IMR-90 (cell line): ENCODE results near the gene RBMS3. TPM values are rescaled to one million over a fixed set of nuclear protein-coding genes. Genes with fewer than 3 reads are reported as not detected.

Experiments
- ATAC-seq: fragments of 200-7000 bp; cut with Tn5 transposase; 2 replicates; pipeline ENCODE4 v1.9.1; 2020; ENCODE audit warnings: low read depth, mild to moderate bottlenecking, moderate library complexity
- BruUV-seq: library from RNA; stranded (reverse); fragments of 400-500 nt; replicated peaks from 2 replicates; lab custom pipeline; 2021; lab: Mats Ljungman, UMichigan
- CTCF ChIA-PET: fragments of 300-600 bp; formaldehyde crosslinking; extraction: SDS; loops from one replicate; lab custom pipeline; 2021; ENCODE audit warnings: antibody characterized with exemption; lab: Yijun Ruan, JAX
- POLR2A ChIA-PET: fragments of 300-600 bp; sonication (Branson Sonifier 250); formaldehyde crosslinking; loops from one replicate; lab custom pipeline; 2022; ENCODE audit warnings: antibody characterized with exemption; ENCODE audit not compliant: unreplicated experiment; lab: Charles Lee
- DNase-seq: peaks from one replicate; pipeline ENCODE4 v3.0.0; 2013
- H2AFZ ChIP-seq: replicated peaks from 2 replicates; pipeline ENCODE3; 2013; ENCODE audit warnings: low read length, mild to moderate bottlenecking; ENCODE audit not compliant: poor library complexity
- H2AK5ac ChIP-seq: 2 replicates; pipeline ENCODE4 v1.6.1; 2013; ENCODE audit warnings: low read depth, low read length, inconsistent platforms
- H2AK9ac ChIP-seq: replicated peaks from 2 replicates; pipeline ENCODE3; 2013; ENCODE audit warnings: mild to moderate bottlenecking, low read depth, low read length, moderate library complexity; ENCODE audit not compliant: poor library complexity
- H2BK120ac ChIP-seq: 2 replicates; pipeline ENCODE4 v1.6.1; 2013; ENCODE audit warnings: low read depth, low read length, inconsistent platforms
- H2BK15ac ChIP-seq: 3 replicates; pipeline ENCODE4 v1.6.1; 2013; ENCODE audit warnings: low read depth, low read length, inconsistent platforms
- H2BK20ac ChIP-seq: 2 replicates; pipeline ENCODE4 v1.6.1; 2013; ENCODE audit warnings: low read depth, mild to moderate bottlenecking, inconsistent platforms, low read length, moderate library complexity
- H2BK5ac ChIP-seq: 2 replicates; pipeline ENCODE4 v1.6.1; 2013; ENCODE audit warnings: mild to moderate bottlenecking, low read depth, low read length, inconsistent platforms; ENCODE audit not compliant: poor library complexity, severe bottlenecking
- H3K14ac ChIP-seq: replicated peaks from 2 replicates; pipeline ENCODE4 v1.6.1; 2013; ENCODE audit warnings: low read depth, low read length, inconsistent platforms
- H3K18ac ChIP-seq: 2 replicates; pipeline ENCODE4 v1.6.1; 2013; ENCODE audit warnings: low read depth, low read length, control low read depth
- H3K23ac ChIP-seq: 2 replicates; pipeline ENCODE4 v1.6.1; 2013; ENCODE audit warnings: low read depth, low read length, inconsistent platforms
- H3K27ac ChIP-seq: 2 replicates; pipeline ENCODE4 v1.5.1; 2013; ENCODE audit warnings: mild to moderate bottlenecking, control low read depth, low read length; ENCODE audit not compliant: insufficient read depth
- H3K27me3 ChIP-seq: 2 replicates; pipeline ENCODE4 v1.6.1; 2013; ENCODE audit warnings: low read length; ENCODE audit not compliant: control insufficient read depth, insufficient read depth
- H3K36me3 ChIP-seq: 2 replicates; pipeline ENCODE4 v1.6.1; 2013; ENCODE audit warnings: low read length, mixed read lengths; ENCODE audit not compliant: control insufficient read depth, insufficient read depth
- H3K4ac ChIP-seq: 2 replicates; pipeline ENCODE4 v1.6.1; 2013; ENCODE audit warnings: low read depth, low read length, inconsistent platforms
- H3K4me1 ChIP-seq: 2 replicates; pipeline ENCODE4 v1.6.1; 2013; ENCODE audit warnings: low read length, mixed read lengths; ENCODE audit not compliant: control insufficient read depth, insufficient read depth
- H3K4me2 ChIP-seq: 2 replicates; pipeline ENCODE4 v1.6.1; 2013; ENCODE audit warnings: low read depth, mild to moderate bottlenecking, control low read depth, low read length, moderate library complexity
- H3K4me3 ChIP-seq: 2 replicates; pipeline ENCODE4 v1.5.1; 2013; ENCODE audit warnings: low read depth, mild to moderate bottlenecking, control low read depth, low read length, moderate library complexity; ENCODE audit not compliant: insufficient read depth
- H3K56ac ChIP-seq: 2 replicates; pipeline ENCODE4 v1.6.1; 2013; ENCODE audit warnings: low read length, inconsistent platforms; ENCODE audit not compliant: insufficient read depth; ENCODE audit errors: extremely low read depth
- H3K79me1 ChIP-seq, 2 experiments: 2 replicates each; pipeline ENCODE4 v1.6.1; 2013; ENCODE audit warnings: low read length in 2 of 2, inconsistent platforms in 1 of 2, low read depth in 1 of 2
- H3K9ac ChIP-seq: 2 replicates; pipeline ENCODE4 v1.6.1; 2013; ENCODE audit warnings: low read depth, low read length, control low read depth
- H3K9me1 ChIP-seq: 2 replicates; pipeline ENCODE4 v1.6.1; 2013; ENCODE audit warnings: low read length, inconsistent platforms; ENCODE audit not compliant: insufficient read depth
- H3K9me3 ChIP-seq: 2 replicates; pipeline ENCODE4 v1.6.1; 2013; ENCODE audit warnings: low read length; ENCODE audit not compliant: control insufficient read depth, insufficient read depth
- H4K20me1 ChIP-seq: 2 replicates; pipeline ENCODE4 v1.6.1; 2013; ENCODE audit warnings: low read length, inconsistent platforms; ENCODE audit not compliant: insufficient read depth
- H4K5ac ChIP-seq: 2 replicates; pipeline ENCODE4 v1.6.1; 2013; ENCODE audit warnings: mild to moderate bottlenecking, low read depth, low read length, control low read depth
- H4K8ac ChIP-seq, 2 experiments: 2 replicates each; pipeline ENCODE4 v1.6.1; 2013; ENCODE audit warnings: low read depth in 2 of 2, low read length in 2 of 2, control low read depth in 1 of 2, inconsistent platforms in 1 of 2
- H4K91ac ChIP-seq: 2 replicates; pipeline ENCODE4 v1.6.1; 2013; ENCODE audit warnings: low read depth, low read length, inconsistent platforms; ENCODE audit not compliant: insufficient read depth
- BHLHE40 ChIP-seq: fragments of 150-350 bp; IDR thresholded peaks from 2 replicates; pipeline ENCODE4 v1.6.1; 2016; ENCODE audit warnings: mild to moderate bottlenecking, low read depth, low read length
- CEBPB ChIP-seq: IDR thresholded peaks from 2 replicates; pipeline ENCODE4 v1.6.1; 2012; ENCODE audit warnings: low read depth, low read length, improper control_type of control experiment
- CHD1 ChIP-seq: IDR thresholded peaks from 2 replicates; pipeline ENCODE4 v1.6.1; 2012; ENCODE audit warnings: low read depth, low read length, improper control_type of control experiment
- CTCF ChIP-seq: conservative IDR thresholded peaks from 2 replicates; pipeline ENCODE4 v1.5.1; 2012; ENCODE audit warnings: mild to moderate bottlenecking, low read depth, low read length, improper control_type of control experiment
- ELK1 ChIP-seq: fragments of 150-350 bp; IDR thresholded peaks from 2 replicates; pipeline ENCODE4 v1.6.1; 2016; ENCODE audit warnings: low read depth, mild to moderate bottlenecking, low read length, moderate library complexity, borderline replicate concordance
- FOS ChIP-seq: fragments of 150-350 bp; IDR thresholded peaks from 2 replicates; pipeline ENCODE4 v1.6.1; 2016; ENCODE audit warnings: low read depth, low read length
- MAFK ChIP-seq: IDR thresholded peaks from 2 replicates; pipeline ENCODE4 v1.6.1; 2012; ENCODE audit warnings: low read depth, low read length, improper control_type of control experiment
- MAZ ChIP-seq: IDR thresholded peaks from 2 replicates; pipeline ENCODE4 v1.6.1; 2012; ENCODE audit warnings: low read depth, mild to moderate bottlenecking, low read length, improper control_type of control experiment, moderate library complexity, borderline replicate concordance
- MXI1 ChIP-seq: IDR thresholded peaks from 2 replicates; pipeline ENCODE4 v1.6.1; 2012; ENCODE audit warnings: low read depth, mild to moderate bottlenecking, low read length, moderate library complexity, borderline replicate concordance
- NFE2L2 ChIP-seq: fragments of 150-350 bp; IDR thresholded peaks from 2 replicates; pipeline ENCODE4 v1.6.1; 2016; ENCODE audit warnings: low read depth, mild to moderate bottlenecking, low read length
- POLR2A ChIP-seq: IDR thresholded peaks from 2 replicates; pipeline ENCODE4 v1.6.1; 2012; ENCODE audit warnings: mild to moderate bottlenecking, low read depth, low read length
- RAD21 ChIP-seq: IDR thresholded peaks from 2 replicates; pipeline ENCODE4 v1.6.1; 2012; ENCODE audit warnings: low read length, improper control_type of control experiment
- RCOR1 ChIP-seq: IDR thresholded peaks from 2 replicates; pipeline ENCODE4 v1.6.1; 2012; ENCODE audit warnings: mild to moderate bottlenecking, low read length, improper control_type of control experiment; ENCODE audit not compliant: insufficient replicate concordance
- RFX5 ChIP-seq: IDR thresholded peaks from 2 replicates; pipeline ENCODE4 v1.8.0; 2012; ENCODE audit warnings: low read depth, mild to moderate bottlenecking, low read length, moderate library complexity
- SMC3 ChIP-seq: fragments of 150-350 bp; IDR thresholded peaks from 2 replicates; pipeline ENCODE4 v1.6.1; 2016; ENCODE audit warnings: low read depth, mild to moderate bottlenecking, antibody characterized with exemption, low read length, moderate library complexity
- USF2 ChIP-seq: fragments of 150-350 bp; IDR thresholded peaks from 2 replicates; pipeline ENCODE4 v1.6.1; 2017; ENCODE audit warnings: mild to moderate bottlenecking, antibody characterized with exemption, low read length, low read depth
- WGBS, 2 experiments: methylation state at CpG; one replicate each; pipeline versions ENCODE4 v1.1.5 to v1.1.7; 2013; ENCODE audit warnings: missing lambda C conversion rate in 2 of 2; ENCODE audit not compliant: insufficient read length in 1 of 2; ENCODE audit errors: extremely low coverage in 2 of 2; 5-methylcytosine and 5-hydroxymethylcytosine counted together
- dilution Hi-C: fragments of 300-500 bp; cut with HindIII; formaldehyde crosslinking; loops from one replicate; pipeline ENCODE4 v1.14.3; 2018; ENCODE audit warnings: low sequenced_read_pairs; ENCODE audit not compliant: unreplicated experiment
- in situ Hi-C: fragments of 300-500 bp; cut with MboI; formaldehyde crosslinking; loops from 3 replicates; pipeline ENCODE4 v1.14.3; 2019; ENCODE audit warnings: low sequenced_read_pairs, inconsistent platforms, mixed read lengths
- intact Hi-C: fragments of 100-400 bp; cut with micrococcal nuclease; formaldehyde crosslinking; loops from 2 replicates; pipeline ENCODE4 v1.10.0; 2022
- polyA plus RNA-seq, 3 experiments: library from polyadenylated mRNA; depleted of rRNA; stranded (reverse); fragments of >200 nt; gene quantifications; 2 replicates each; pipeline ENCODE4 v1.2.3, GENCODE V29; 2012; ENCODE audit warnings: low replicate concordance in 1 of 3
- total RNA-seq: library from RNA; depleted of rRNA; stranded (reverse); fragments of >200 nt; gene quantifications from 2 replicates; pipeline ENCODE4 v1.2.3, GENCODE V29; 2012

The RBMS3 gene
- total and polyA plus RNA-seq, 2 of the 4 experiments (the other 2 are of a cell fraction), result 15.2 to 127 TPM

GRCh38 chr3:29899021-29899420 is 618.1 kb downstream of the RBMS3 start:
- Histone ChIP-seq H2AK5ac (no peak overlapping the region), H2BK15ac (no peak overlapping the region), H2BK5ac (no peak overlapping the region), H3K36me3 (peaks cover 5% of the 10 kb centered on the region), H3K56ac (no peak overlapping the region), H3K23ac (no peak overlapping the region), H4K5ac (no peak overlapping the region), H3K18ac (no peak overlapping the region), H3K4me1 (no peaks in the 10 kb centered on the region), H3K4me2 (no peak overlapping the region), H2AFZ (no peak overlapping the region), H3K27me3 (no peaks in the 10 kb centered on the region), H3K4me3 (no peak overlapping the region), H4K20me1 (no peaks in the 10 kb centered on the region), H3K79me1 (no peaks in the 10 kb centered on the region; a peak in 1 of 4 replicates), H3K27ac (no peak overlapping the region), H4K91ac (no peak overlapping the region), H3K14ac (no peak overlapping the region), H3K9me3 (no peaks in the 10 kb centered on the region), H4K8ac (no peak overlapping the region), H2BK20ac (no peak overlapping the region), H2AK9ac (no peak overlapping the region), H2BK120ac (no peak overlapping the region), H3K9ac (no peak overlapping the region), H3K9me1 (no peaks in the 10 kb centered on the region), H3K4ac (no peak overlapping the region; the same call in 1 of the 2 replicates)
- intact Hi-C loops (no loop called here), in situ Hi-C loops (no loop called here), dilution Hi-C loops (no loop called here)
- POLR2A ChIA-PET, result no interaction called here
- WGBS, 2 experiments, result 67% methylated on average over 1 of the region's 2 CpGs; no CpG with 5 or more reads in 1 of the 2 experiments
- DNase-seq (no peak), ATAC-seq (no peak)
- BruUV-seq, result no TSS peak
- TF ChIP-seq MAFK, result no peak
- TF ChIP-seq RCOR1, result no peak
- no peak for TF ChIP-seq RFX5
- no peak for TF ChIP-seq FOS
- TF ChIP-seq RAD21, result no peak
- no peak for TF ChIP-seq MAZ
- TF ChIP-seq USF2, result no peak
- no peak for TF ChIP-seq POLR2A
- no peak for TF ChIP-seq CEBPB
- TF ChIP-seq CTCF, result no peak
- no peak for TF ChIP-seq NFE2L2
- TF ChIP-seq MXI1, result no peak
- TF ChIP-seq BHLHE40, result no peak
- no peak for TF ChIP-seq CHD1
- TF ChIP-seq ELK1, result no peak
- no peak for TF ChIP-seq SMC3
- CTCF ChIA-PET, result no interaction called here
